Measurements from ENCODE around the gene WDR17. TPM values are rescaled to one million over a fixed set of nuclear protein-coding genes. Genes with fewer than 3 reads are reported as not detected.

The WDR17 gene
- total and polyA plus RNA-seq, 2 of the 13 experiments (the other 11 are each of a cell fraction or from before 2014, with no cell fraction given), result not detected

- TF ChIP-seq ZFP91 (CRISPR knock-in tag; IDR thresholded peaks at IDR 0.05; ENCODE audit: borderline replicate concordance) (no peak; the same call in 1 of the 2 replicates), DNMT1 (CRISPR knock-in tag; IDR thresholded peaks at IDR 0.05) (no peak), MED8 (CRISPR knock-in tag; IDR thresholded peaks at IDR 0.05; ENCODE audit: insufficient replicate concordance) (no peak), ZNF781 (CRISPR knock-in tag; IDR thresholded peaks at IDR 0.05; ENCODE audit: borderline replicate concordance, not compliant biosample characterization) (no peak), ZNF337 (CRISPR knock-in tag; IDR thresholded peaks at IDR 0.05; ENCODE audit: borderline replicate concordance, low read depth) (no peak), SIN3A (IDR thresholded peaks at IDR 0.05; ENCODE audit: borderline replicate concordance, low read depth, low read length) (peak; percentile 64; the same call in 1 of the 2 replicates), KLF9 (CRISPR knock-in tag; IDR thresholded peaks at IDR 0.05; ENCODE audit: low read depth) (no peak), NFYB (CRISPR knock-in tag; IDR thresholded peaks at IDR 0.05) (no peak), ZNF563 (CRISPR knock-in tag; IDR thresholded peaks at IDR 0.05) (peak; percentile 45; the same call in 1 of the 2 replicates), ZNF274 (CRISPR knock-in tag; IDR thresholded peaks at IDR 0.05) (no peak), ZBTB14 (CRISPR knock-in tag; IDR thresholded peaks at IDR 0.05) (no peak), RBFOX2 (IDR thresholded peaks at IDR 0.05; ENCODE audit: low read depth, low read length) (peak; percentile 67), FOXJ3 (CRISPR knock-in tag; IDR thresholded peaks at IDR 0.05; ENCODE audit: borderline replicate concordance) (no peak), RXRA (CRISPR knock-in tag; IDR thresholded peaks at IDR 0.05) (peak; percentile 56; the same call in 1 of the 2 replicates), MEF2D (CRISPR knock-in tag; IDR thresholded peaks at IDR 0.05) (no peak), SRSF4 (IDR thresholded peaks at IDR 0.05; ENCODE audit: low read depth, low read length, poor library complexity, severe bottlenecking) (no peak), ZNF180 (CRISPR knock-in tag; IDR thresholded peaks at IDR 0.05; ENCODE audit: borderline replicate concordance, low read depth) (no peak), SMARCC2 (IDR thresholded peaks at IDR 0.05) (no peak), SMAD3 (CRISPR knock-in tag; IDR thresholded peaks at IDR 0.05) (0 out of 2 replicates have a peak, but pooled peaks have one; percentile 19), ZNF350 (CRISPR knock-in tag; IDR thresholded peaks at IDR 0.05; ENCODE audit: borderline replicate concordance, low read depth) (peak; percentile 35; the same call in 1 of the 2 replicates), PAF1 (CRISPR knock-in tag; IDR thresholded peaks at IDR 0.05) (no peak)
- TF ChIP-seq, protein P1, sequence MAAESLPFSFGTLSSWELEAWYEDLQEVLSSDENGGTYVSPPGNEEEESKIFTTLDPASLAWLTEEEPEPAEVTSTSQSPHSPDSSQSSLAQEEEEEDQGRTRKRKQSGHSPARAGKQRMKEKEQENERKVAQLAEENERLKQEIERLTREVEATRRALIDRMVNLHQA (CRISPR knock-in tag; IDR thresholded peaks at IDR 0.05), result no peak
- TF ChIP-seq, protein P2, sequence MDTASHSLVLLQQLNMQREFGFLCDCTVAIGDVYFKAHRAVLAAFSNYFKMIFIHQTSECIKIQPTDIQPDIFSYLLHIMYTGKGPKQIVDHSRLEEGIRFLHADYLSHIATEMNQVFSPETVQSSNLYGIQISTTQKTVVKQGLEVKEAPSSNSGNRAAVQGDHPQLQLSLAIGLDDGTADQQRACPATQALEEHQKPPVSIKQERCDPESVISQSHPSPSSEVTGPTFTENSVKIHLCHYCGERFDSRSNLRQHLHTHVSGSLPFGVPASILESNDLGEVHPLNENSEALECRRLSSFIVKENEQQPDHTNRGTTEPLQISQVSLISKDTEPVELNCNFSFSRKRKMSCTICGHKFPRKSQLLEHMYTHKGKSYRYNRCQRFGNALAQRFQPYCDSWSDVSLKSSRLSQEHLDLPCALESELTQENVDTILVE (CRISPR knock-in tag; IDR thresholded peaks at IDR 0.05), result no peak
These were observed 129.7 kb downstream of the WDR17 start, which contains the start of gene SPATA4 (continued) for GRCh38 chr4:176195184-176195978.
